Measurements from ENCODE around the gene VIM.

VIM gene

GRCh38 chr10:17228091-17229015 lies at the start of gene VIM:
VIM (plus strand) TSS chr10:17228241; CDS start chr10:17229423, 1,182 bp downstream.
- no peak for DNase-seq

GRCh38 chr10:17179002-17179401 lies 49.0 kb upstream of the VIM start:
- DNase-seq: no peak

- no peak for DNase-seq
Measured at GRCh38 chr10:17181110-17181509, 46.9 kb upstream of the VIM start.

- DNase-seq: no peak
Measured at GRCh38 chr10:17181751-17182150, 46.3 kb upstream of the VIM start.

- no peak for DNase-seq
Measured at GRCh38 chr10:17183110-17183509, 44.9 kb upstream of the VIM start.

GRCh38 chr10:17185873-17186272 lies 42.2 kb upstream of the VIM start:
- DNase-seq: no peak

- DNase-seq: no peak
Measured at GRCh38 chr10:17188644-17189172, 39.3 kb upstream of the VIM start.

- no peak for DNase-seq
Measured at GRCh38 chr10:17190602-17191001, 37.4 kb upstream of the VIM start.

GRCh38 chr10:17195083-17195482 lies 33.0 kb upstream of the VIM start:
- DNase-seq: no peak

GRCh38 chr10:17196045-17196444 lies 32.0 kb upstream of the VIM start:
- DNase-seq: no peak

GRCh38 chr10:17196573-17196972 lies 31.5 kb upstream of the VIM start:
- no peak for DNase-seq

GRCh38 chr10:17199351-17199804 lies 28.7 kb upstream of the VIM start:
- no peak for DNase-seq

- DNase-seq: no peak
Measured at GRCh38 chr10:17200001-17200911, 27.8 kb upstream of the VIM start.

- peak; percentile 10 for DNase-seq
Measured at GRCh38 chr10:17200912-17201793, 26.9 kb upstream of the VIM start, which contains the start of gene TRDMT1. TRDMT1 (minus strand) TSS chr10:17201672; CDS start chr10:17201634, 38 bp downstream.

- no peak for DNase-seq
Measured at GRCh38 chr10:17201794-17202116, 26.3 kb upstream of the VIM start.

GRCh38 chr10:17202506-17202905 lies 25.5 kb upstream of the VIM start:
- no peak for DNase-seq

GRCh38 chr10:17202999-17203398 lies 25.0 kb upstream of the VIM start:
- DNase-seq: no peak

GRCh38 chr10:17203416-17203815 lies 24.6 kb upstream of the VIM start:
- DNase-seq: no peak

GRCh38 chr10:17206210-17206709 lies 21.8 kb upstream of the VIM start:
- DNase-seq: no peak

GRCh38 chr10:17208476-17208875 lies 19.6 kb upstream of the VIM start:
- DNase-seq: no peak

- DNase-seq: no peak
Measured at GRCh38 chr10:17209302-17209701, 18.7 kb upstream of the VIM start.

- no peak for DNase-seq
Measured at GRCh38 chr10:17209881-17210280, 18.2 kb upstream of the VIM start.
